NCI-H2081 (cell line): ENCODE data around the gene NDUFA3.
A peak's percentile ranks its signal among the peaks of the same experiment; 100 is the strongest.

Experiments used
- DNase-seq, 2 experiments: peaks; one replicate each; lab custom pipeline; 2025; lab: John Stamatoyannopoulos, UW

NDUFA3 gene

GRCh38 chr19:54107876-54108490 lies 5.3 kb downstream of the NDUFA3 start:
- no peak for DNase-seq

GRCh38 chr19:54108496-54108895 lies 5.8 kb downstream of the NDUFA3 start:
- no peak for DNase-seq

GRCh38 chr19:54109651-54110050 lies 7.0 kb downstream of the NDUFA3 start:
- no peak for DNase-seq

- DNase-seq, result peak; percentile 20 to 36
These were observed 11.9 kb downstream of the NDUFA3 start for GRCh38 chr19:54114340-54115108.

- DNase-seq, result peak; percentile 95 to 98
These were observed 12.7 kb downstream of the NDUFA3 start, which contains the start of the genes PRPF31 and TFPT for GRCh38 chr19:54115109-54116063. TSS of gene PRPF31 (plus strand) at chr19:54115754. CDS start at chr19:54118279, 2,525 bp downstream. TSS of gene TFPT (minus strand) at chr19:54115657. CDS start at chr19:54115269, 388 bp downstream.

GRCh38 chr19:54121259-54121658 lies 18.6 kb downstream of the NDUFA3 start:
- no peak for DNase-seq

GRCh38 chr19:54123682-54124081 lies 21.0 kb downstream of the NDUFA3 start:
- no peak for DNase-seq

- no peak for DNase-seq
These were observed 21.7 kb downstream of the NDUFA3 start for GRCh38 chr19:54124393-54124792.

- no peak for DNase-seq
These were observed 23.1 kb downstream of the NDUFA3 start for GRCh38 chr19:54125713-54126112.

GRCh38 chr19:54127688-54128440 lies 25.2 kb downstream of the NDUFA3 start:
- DNase-seq, result no peak

- no peak for DNase-seq
These were observed 25.7 kb downstream of the NDUFA3 start for GRCh38 chr19:54128441-54128725.

- no peak for DNase-seq
These were observed 26.4 kb downstream of the NDUFA3 start for GRCh38 chr19:54128796-54129616.

GRCh38 chr19:54129617-54129996 lies 27.0 kb downstream of the NDUFA3 start:
- DNase-seq, result no peak

GRCh38 chr19:54133312-54133956 lies 30.8 kb downstream of the NDUFA3 start:
- peak; percentile 54 to 74 for DNase-seq

GRCh38 chr19:54133957-54134590 lies 31.4 kb downstream of the NDUFA3 start:
- DNase-seq, result no peak

- peak in 1 of 2 experiments; percentile 13 for DNase-seq
These were observed 33.6 kb downstream of the NDUFA3 start for GRCh38 chr19:54136086-54136863.

- peak; percentile 100 for DNase-seq
These were observed 34.4 kb downstream of the NDUFA3 start for GRCh38 chr19:54136864-54137698.
